ENCODE data around the gene SOST. TPM values are rescaled to one million over a fixed set of nuclear protein-coding genes. Genes with fewer than 3 reads are reported as not detected.

Gene SOST
- polyA plus RNA-seq, 1 donor from 2014 or later, result 0.10 TPM

DNA sequence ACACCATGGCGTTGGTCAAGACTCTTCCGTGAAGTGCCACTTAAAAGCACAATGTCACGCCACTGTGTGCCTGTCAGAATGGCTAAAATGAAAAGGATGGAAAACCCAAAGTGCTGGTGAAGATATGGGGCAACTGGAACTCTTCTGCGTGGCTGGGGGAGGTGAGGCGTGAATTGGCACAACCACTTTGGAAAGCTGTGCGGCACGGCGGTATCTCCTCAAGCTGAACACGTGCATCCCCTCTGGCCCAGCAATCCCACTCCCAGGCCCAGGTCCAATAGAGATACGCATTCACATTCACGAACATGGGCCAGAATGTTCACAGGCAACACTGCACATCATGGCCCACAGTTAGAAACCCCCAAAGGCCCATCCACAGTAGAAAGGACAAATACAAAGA lies 11.3 kb upstream of the SOST start:
- H3K9ac ChIP-seq (ENCODE audit: low read length), result no peak overlapping the region
- H3F3A ChIP-seq (ENCODE audit: insufficient read depth, low read length, poor library complexity, severe bottlenecking), result no peaks in the 10 kb centered on the region
- no peak overlapping the region for H2AFZ ChIP-seq (ENCODE audit: low read depth, low read length)
- H3K4me3 ChIP-seq (ENCODE audit: low read length), result no peak overlapping the region
- H3K27me3 ChIP-seq (ENCODE audit: insufficient read depth, low read depth, low read length), result no peaks in the 10 kb centered on the region
- H3K9me2 ChIP-seq (ENCODE audit: insufficient read depth, low read length), result no peaks in the 10 kb centered on the region
- H3K9me3 ChIP-seq (ENCODE audit: low read length), result no peaks in the 10 kb centered on the region
- H3K4me2 ChIP-seq (ENCODE audit: low read length), result no peak overlapping the region
- no peaks in the 10 kb centered on the region for H3K79me2 ChIP-seq (replicated peaks; ENCODE audit: insufficient read depth, low read length)
- H3K36me3 ChIP-seq (ENCODE audit: insufficient read depth, low read length), result peaks cover 9% of the 10 kb centered on the region
- TF ChIP-seq EZH2 (IDR thresholded peaks at IDR 0.05; ENCODE audit: borderline replicate concordance, insufficient read depth, low read length, poor library complexity, severe bottlenecking) (no peak), EP300 (conservative IDR thresholded peaks at IDR 0.05; ENCODE audit: poor library complexity, severe bottlenecking) (no peak), SMC3 (conservative IDR thresholded peaks at IDR 0.05; ENCODE audit: poor library complexity) (no peak), TAF1 (IDR thresholded peaks at IDR 0.05; ENCODE audit: low read depth) (no peak), POLR2AphosphoS5 (IDR thresholded peaks at IDR 0.05) (no peak), MXI1 (conservative IDR thresholded peaks at IDR 0.05; ENCODE audit: poor library complexity, severe bottlenecking) (no peak), RAD21 (conservative IDR thresholded peaks at IDR 0.05) (no peak), CTCF (IDR thresholded peaks at IDR 0.05; ENCODE audit: poor library complexity, severe bottlenecking) (no peak)
- TF ChIP-seq, protein P1, sequence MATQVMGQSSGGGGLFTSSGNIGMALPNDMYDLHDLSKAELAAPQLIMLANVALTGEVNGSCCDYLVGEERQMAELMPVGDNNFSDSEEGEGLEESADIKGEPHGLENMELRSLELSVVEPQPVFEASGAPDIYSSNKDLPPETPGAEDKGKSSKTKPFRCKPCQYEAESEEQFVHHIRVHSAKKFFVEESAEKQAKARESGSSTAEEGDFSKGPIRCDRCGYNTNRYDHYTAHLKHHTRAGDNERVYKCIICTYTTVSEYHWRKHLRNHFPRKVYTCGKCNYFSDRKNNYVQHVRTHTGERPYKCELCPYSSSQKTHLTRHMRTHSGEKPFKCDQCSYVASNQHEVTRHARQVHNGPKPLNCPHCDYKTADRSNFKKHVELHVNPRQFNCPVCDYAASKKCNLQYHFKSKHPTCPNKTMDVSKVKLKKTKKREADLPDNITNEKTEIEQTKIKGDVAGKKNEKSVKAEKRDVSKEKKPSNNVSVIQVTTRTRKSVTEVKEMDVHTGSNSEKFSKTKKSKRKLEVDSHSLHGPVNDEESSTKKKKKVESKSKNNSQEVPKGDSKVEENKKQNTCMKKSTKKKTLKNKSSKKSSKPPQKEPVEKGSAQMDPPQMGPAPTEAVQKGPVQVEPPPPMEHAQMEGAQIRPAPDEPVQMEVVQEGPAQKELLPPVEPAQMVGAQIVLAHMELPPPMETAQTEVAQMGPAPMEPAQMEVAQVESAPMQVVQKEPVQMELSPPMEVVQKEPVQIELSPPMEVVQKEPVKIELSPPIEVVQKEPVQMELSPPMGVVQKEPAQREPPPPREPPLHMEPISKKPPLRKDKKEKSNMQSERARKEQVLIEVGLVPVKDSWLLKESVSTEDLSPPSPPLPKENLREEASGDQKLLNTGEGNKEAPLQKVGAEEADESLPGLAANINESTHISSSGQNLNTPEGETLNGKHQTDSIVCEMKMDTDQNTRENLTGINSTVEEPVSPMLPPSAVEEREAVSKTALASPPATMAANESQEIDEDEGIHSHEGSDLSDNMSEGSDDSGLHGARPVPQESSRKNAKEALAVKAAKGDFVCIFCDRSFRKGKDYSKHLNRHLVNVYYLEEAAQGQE (IDR thresholded peaks at IDR 0.05; ENCODE audit: borderline replicate concordance), result no peak
- H3K27ac ChIP-seq (ENCODE audit: low read length), result no peak overlapping the region
- no peaks in the 10 kb centered on the region for H4K20me1 ChIP-seq (ENCODE audit: insufficient read depth)

DNA sequence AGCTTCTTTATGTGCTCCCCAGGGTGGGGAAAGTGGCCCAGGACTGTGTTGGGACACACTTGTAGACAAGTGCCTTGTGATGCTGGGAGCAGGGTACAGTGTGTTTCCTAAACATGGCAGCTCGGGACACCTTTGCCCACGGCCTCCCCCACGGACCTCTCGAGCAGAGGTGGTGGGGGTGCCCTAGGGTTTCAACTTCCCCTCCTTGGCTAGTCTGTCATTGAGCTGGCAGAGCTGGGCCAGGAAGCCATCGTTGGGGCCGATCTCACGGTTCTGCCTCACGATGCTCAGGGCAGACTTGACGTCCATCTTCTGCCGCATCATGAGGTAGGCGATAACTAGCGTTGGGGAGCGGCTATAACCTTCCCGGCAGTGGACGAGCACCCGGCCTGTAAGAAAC lies 10.8 kb upstream of the SOST start:
- Histone ChIP-seq H3K9me2 (ENCODE audit: insufficient read depth, low read length) (no peaks in the 10 kb centered on the region), H3K27me3 (ENCODE audit: insufficient read depth, low read depth, low read length) (no peaks in the 10 kb centered on the region), H2AFZ (ENCODE audit: low read depth, low read length) (no peak overlapping the region), H3K79me2 (replicated peaks; ENCODE audit: insufficient read depth, low read length) (no peaks in the 10 kb centered on the region), H3K27ac (ENCODE audit: low read length) (no peak overlapping the region), H3K4me3 (ENCODE audit: low read length) (no peak overlapping the region), H4K20me1 (ENCODE audit: insufficient read depth) (no peaks in the 10 kb centered on the region), H3K4me2 (ENCODE audit: low read length) (no peak overlapping the region), H3K9ac (ENCODE audit: low read length) (no peak overlapping the region), H3K36me3 (ENCODE audit: insufficient read depth, low read length) (peaks cover 9% of the 10 kb centered on the region), H3F3A (ENCODE audit: insufficient read depth, low read length, poor library complexity, severe bottlenecking) (no peaks in the 10 kb centered on the region), H3K9me3 (ENCODE audit: low read length) (no peaks in the 10 kb centered on the region)
- TF ChIP-seq, protein P1 (IDR thresholded peaks at IDR 0.05; ENCODE audit: borderline replicate concordance), result no peak
- no peak for TF ChIP-seq TAF1 (IDR thresholded peaks at IDR 0.05; ENCODE audit: low read depth)
- TF ChIP-seq CTCF (IDR thresholded peaks at IDR 0.05; ENCODE audit: poor library complexity, severe bottlenecking), result no peak
- TF ChIP-seq EP300 (conservative IDR thresholded peaks at IDR 0.05; ENCODE audit: poor library complexity, severe bottlenecking), result no peak
- TF ChIP-seq EZH2 (IDR thresholded peaks at IDR 0.05; ENCODE audit: borderline replicate concordance, insufficient read depth, low read length, poor library complexity, severe bottlenecking), result no peak
- no peak for TF ChIP-seq RAD21 (conservative IDR thresholded peaks at IDR 0.05)

All from neural cell (in vitro differentiated cells).